PC-3 (cell line): ENCODE data around the gene RBMS3. TPM values are rescaled to one million over a fixed set of nuclear protein-coding genes. Genes with fewer than 3 reads are reported as not detected.

Source experiments
- ATAC-seq: fragments of 200-7000 bp; cut with Tn5 transposase; 2 replicates; pipeline ENCODE4 v1.9.1; 2020; ENCODE audit warnings: mild to moderate bottlenecking, moderate library complexity
- BruUV-seq: library from RNA; stranded (reverse); fragments of 400-500 nt; replicated peaks from 2 replicates; lab custom pipeline; 2021; lab: Mats Ljungman, UMichigan
- CTCF ChIA-PET: fragments of 300-600 bp; sonication (Branson Sonifier 250); formaldehyde crosslinking; loops from one replicate; lab custom pipeline; 2022; ENCODE audit warnings: antibody characterized with exemption; lab: Charles Lee
- POLR2A ChIA-PET: fragments of 300-600 bp; sonication (Branson Sonifier 250); formaldehyde crosslinking; loops from one replicate; lab custom pipeline; 2022; ENCODE audit warnings: antibody characterized with exemption; ENCODE audit not compliant: unreplicated experiment; lab: Charles Lee
- DNase-seq: peaks from one replicate; pipeline ENCODE4 v3.0.0-alpha.2; 2015
- H2AFZ ChIP-seq: fragments of 300-600 bp; sonication (generic); 2 replicates; pipeline ENCODE4 v1.6.0; 2016; ENCODE audit warnings: antibody characterized with exemption, low read length
- H3F3A ChIP-seq: fragments of 300-600 bp; sonication (generic); one replicate; pipeline ENCODE4 v1.6.0; 2017; ENCODE audit warnings: antibody characterized with exemption, low read length, control low read depth, mild to moderate bottlenecking; ENCODE audit not compliant: unreplicated experiment
- H3K27ac ChIP-seq: fragments of 300-600 bp; sonication (generic); 2 replicates; pipeline ENCODE4 v1.5.1; 2016; ENCODE audit warnings: mild to moderate bottlenecking, low read length
- H3K27me3 ChIP-seq: fragments of 300-600 bp; sonication (generic); 2 replicates; pipeline ENCODE4 v1.6.1; 2016; ENCODE audit warnings: low read length, mixed read lengths
- H3K36me3 ChIP-seq: fragments of 300-600 bp; sonication (generic); 2 replicates; pipeline ENCODE4 v1.6.1; 2016; ENCODE audit warnings: low read depth, mixed run types, low read length, mixed read lengths
- H3K4me1 ChIP-seq: fragments of 300-600 bp; sonication (generic); 2 replicates; pipeline ENCODE4 v1.5.1; 2016; ENCODE audit warnings: low read length; ENCODE audit not compliant: insufficient read depth
- H3K4me2 ChIP-seq: fragments of 300-600 bp; sonication (generic); 2 replicates; pipeline ENCODE4 v1.6.0; 2016; ENCODE audit warnings: low read length
- H3K4me3 ChIP-seq: fragments of 300-600 bp; sonication (generic); 2 replicates; pipeline ENCODE4 v1.5.1; 2016; ENCODE audit warnings: mild to moderate bottlenecking, low read length, mixed read lengths
- H3K79me2 ChIP-seq: fragments of 300-600 bp; sonication (generic); 2 replicates; pipeline ENCODE4 v1.6.1; 2017; ENCODE audit warnings: low read length, mixed read lengths
- H3K9ac ChIP-seq: fragments of 300-600 bp; sonication (generic); 2 replicates; pipeline ENCODE4 v1.6.0; 2016; ENCODE audit warnings: mild to moderate bottlenecking, low read length
- H3K9me2 ChIP-seq: fragments of 300-600 bp; sonication (generic); replicated peaks from 2 replicates; pipeline ENCODE4 v1.6.1; 2016; ENCODE audit warnings: mixed run types, low read length, mixed read lengths
- H3K9me3 ChIP-seq: fragments of 300-600 bp; sonication (generic); 2 replicates; pipeline ENCODE4 v1.6.1; 2016; ENCODE audit warnings: low read length, mixed read lengths
- H4K20me1 ChIP-seq: fragments of 300-600 bp; sonication (generic); 2 replicates; pipeline ENCODE4 v1.6.1; 2016; ENCODE audit warnings: low read length, mixed read lengths
- EZH2 ChIP-seq: fragments of 300-600 bp; sonication (generic); IDR thresholded peaks from one replicate; pipeline ENCODE4 v1.6.1; 2017; ENCODE audit warnings: antibody characterized with exemption, mild to moderate bottlenecking, low read length; ENCODE audit not compliant: unreplicated experiment
- EZH2phosphoT487 ChIP-seq: fragments of 300-600 bp; sonication (generic); IDR thresholded peaks from 2 replicates; pipeline ENCODE4 v1.6.1; 2018; ENCODE audit warnings: mild to moderate bottlenecking, antibody characterized with exemption, low read length, borderline replicate concordance
- intact Hi-C: fragments of 100-400 bp; cut with micrococcal nuclease; formaldehyde crosslinking; loops from 2 replicates; pipeline ENCODE4 v1.9.0; 2023
- total RNA-seq: library from RNA; depleted of rRNA; stranded (reverse); fragments of >200 nt; gene quantifications from 2 replicates; pipeline ENCODE4 v1.2.3, GENCODE V29; 2014
- TF ChIP-seq, protein P1 (sequence below): fragments of 300-600 bp; sonication (generic); conservative IDR thresholded peaks from 2 replicates; pipeline ENCODE4 v1.5.1; 2017; ENCODE audit warnings: antibody characterized with exemption, low read depth, mild to moderate bottlenecking, low read length

Gene RBMS3
- total RNA-seq, 1 experiment from 2014 or later, result 5.4 TPM

DNA sequence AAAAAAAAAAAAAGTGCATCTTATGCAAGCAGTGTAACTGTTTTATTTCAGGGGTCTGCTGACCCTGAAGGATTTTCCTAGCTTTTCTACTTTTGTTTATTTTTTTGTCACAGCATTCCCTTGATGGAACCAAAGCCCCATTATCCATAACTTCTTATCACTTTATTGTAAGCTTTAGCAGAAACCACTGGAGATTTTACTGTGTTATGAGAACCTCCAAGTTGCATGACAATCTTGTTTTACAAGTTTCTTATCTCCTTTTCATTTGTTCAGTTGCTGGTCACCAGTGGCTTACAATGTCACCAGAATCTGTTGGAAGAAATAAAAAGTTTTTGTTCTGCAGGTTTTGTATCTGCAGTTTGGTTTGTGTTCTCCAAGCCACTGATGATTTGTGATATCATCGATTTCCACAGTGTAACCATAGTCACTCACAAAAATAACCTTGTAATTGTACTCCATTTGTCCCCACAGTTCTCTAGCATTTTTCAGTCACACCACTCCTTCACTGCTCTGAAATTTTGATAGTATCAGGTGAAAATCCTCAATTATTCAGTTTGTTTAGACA, 660.0 kb downstream of the RBMS3 start:
- no peaks in the 10 kb centered on the region for H3K36me3 ChIP-seq
- H3K27me3 ChIP-seq, result no peaks in the 10 kb centered on the region
- BruUV-seq, result no TSS peak
- intact Hi-C loops, result no loop called here
- H3K27ac ChIP-seq, result no peak overlapping the region
- ChIA-PET CTCF (no interaction called here), POLR2A (no interaction called here)
- H4K20me1 ChIP-seq, result no peaks in the 10 kb centered on the region
- no peak for DNase-seq
- H3K4me2 ChIP-seq, result no peak overlapping the region
- H3K9me2 ChIP-seq, result no peaks in the 10 kb centered on the region; the same call in 1 of the 2 replicates
- peaks cover 29% of the 10 kb centered on the region for H3K4me1 ChIP-seq
- H3K9me3 ChIP-seq, result no peaks in the 10 kb centered on the region
- peaks cover 5% of the 10 kb centered on the region for H3F3A ChIP-seq
- no peak overlapping the region for H3K9ac ChIP-seq
- no peak for ATAC-seq
- TF ChIP-seq, protein P1, sequence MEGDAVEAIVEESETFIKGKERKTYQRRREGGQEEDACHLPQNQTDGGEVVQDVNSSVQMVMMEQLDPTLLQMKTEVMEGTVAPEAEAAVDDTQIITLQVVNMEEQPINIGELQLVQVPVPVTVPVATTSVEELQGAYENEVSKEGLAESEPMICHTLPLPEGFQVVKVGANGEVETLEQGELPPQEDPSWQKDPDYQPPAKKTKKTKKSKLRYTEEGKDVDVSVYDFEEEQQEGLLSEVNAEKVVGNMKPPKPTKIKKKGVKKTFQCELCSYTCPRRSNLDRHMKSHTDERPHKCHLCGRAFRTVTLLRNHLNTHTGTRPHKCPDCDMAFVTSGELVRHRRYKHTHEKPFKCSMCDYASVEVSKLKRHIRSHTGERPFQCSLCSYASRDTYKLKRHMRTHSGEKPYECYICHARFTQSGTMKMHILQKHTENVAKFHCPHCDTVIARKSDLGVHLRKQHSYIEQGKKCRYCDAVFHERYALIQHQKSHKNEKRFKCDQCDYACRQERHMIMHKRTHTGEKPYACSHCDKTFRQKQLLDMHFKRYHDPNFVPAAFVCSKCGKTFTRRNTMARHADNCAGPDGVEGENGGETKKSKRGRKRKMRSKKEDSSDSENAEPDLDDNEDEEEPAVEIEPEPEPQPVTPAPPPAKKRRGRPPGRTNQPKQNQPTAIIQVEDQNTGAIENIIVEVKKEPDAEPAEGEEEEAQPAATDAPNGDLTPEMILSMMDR, result no peak
- TF ChIP-seq EZH2phosphoT487 (no peak), EZH2 (no peak)
- no peak overlapping the region for H2AFZ ChIP-seq
- H3K4me3 ChIP-seq, result no peak overlapping the region
- no peaks in the 10 kb centered on the region for H3K79me2 ChIP-seq

DNA sequence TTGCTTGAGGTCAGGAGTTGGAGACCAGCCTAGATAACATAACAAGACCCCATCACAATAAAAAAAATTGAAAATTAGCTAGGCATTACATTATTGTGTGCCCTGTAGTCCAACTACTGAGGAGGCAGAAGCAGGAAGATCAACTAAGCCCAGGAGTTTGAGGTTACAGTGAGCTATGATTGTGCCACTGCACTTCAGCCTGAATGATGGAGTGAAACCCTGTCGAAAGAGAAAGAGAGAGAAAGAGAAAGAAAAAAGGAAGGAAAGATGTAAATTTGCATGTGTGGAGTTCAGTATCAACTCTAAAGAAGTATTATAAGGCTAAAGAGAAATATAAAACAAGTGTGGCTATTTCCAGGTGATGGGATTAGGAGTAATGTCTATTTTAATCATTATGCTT, 661.4 kb downstream of the RBMS3 start:
- H3K4me2 ChIP-seq, result no peak overlapping the region
- H3K36me3 ChIP-seq, result no peaks in the 10 kb centered on the region
- no peak overlapping the region for H3K9ac ChIP-seq
- intact Hi-C loops, result no loop called here
- no peak for TF ChIP-seq EZH2phosphoT487
- no peak for TF ChIP-seq EZH2
- TF ChIP-seq, protein P1, result no peak
- peaks cover 14% of the 10 kb centered on the region for H3K4me1 ChIP-seq
- H3K27ac ChIP-seq, result no peak overlapping the region
- H4K20me1 ChIP-seq, result no peaks in the 10 kb centered on the region
- ATAC-seq (no peak), DNase-seq (no peak)
- no peaks in the 10 kb centered on the region for H3K79me2 ChIP-seq
- no peaks in the 10 kb centered on the region; the same call in 1 of the 2 replicates for H3K9me2 ChIP-seq
- no TSS peak for BruUV-seq
- H2AFZ ChIP-seq, result no peak overlapping the region
- no peaks in the 10 kb centered on the region for H3K27me3 ChIP-seq
- H3K4me3 ChIP-seq, result no peak overlapping the region
- H3F3A ChIP-seq, result peaks cover 5% of the 10 kb centered on the region
- POLR2A ChIA-PET, result no interaction called here
- CTCF ChIA-PET, result no interaction called here
- no peaks in the 10 kb centered on the region for H3K9me3 ChIP-seq

DNA sequence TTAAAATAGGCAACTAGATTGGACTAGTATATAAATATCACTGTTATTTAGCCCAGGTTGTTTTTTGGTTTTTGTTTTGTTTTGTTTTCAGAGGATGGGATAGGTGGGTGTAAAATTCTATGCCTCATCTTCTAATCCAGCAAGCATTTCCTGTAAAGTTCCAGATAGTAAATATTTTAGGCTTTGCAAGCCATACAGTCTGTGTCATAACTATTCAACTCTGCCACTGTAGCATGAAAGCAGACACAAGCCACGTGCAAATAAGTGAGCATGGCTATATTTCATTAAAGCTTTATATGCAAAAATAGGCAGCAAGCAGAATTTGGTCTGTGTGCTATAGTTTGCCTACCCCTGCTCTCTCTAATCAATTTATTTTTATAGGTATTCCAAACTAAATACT, 668.3 kb downstream of the RBMS3 start:
- Histone ChIP-seq H3K4me2 (no peak overlapping the region), H3K9me3 (no peaks in the 10 kb centered on the region), H3K27ac (no peak overlapping the region), H2AFZ (no peak overlapping the region), H3K4me1 (peaks cover 6% of the 10 kb centered on the region; the same call in 1 of the 2 replicates), H3K4me3 (no peak overlapping the region), H3K36me3 (no peaks in the 10 kb centered on the region), H3K9me2 (no peaks in the 10 kb centered on the region), H3K9ac (no peak overlapping the region), H3K27me3 (no peaks in the 10 kb centered on the region), H4K20me1 (no peaks in the 10 kb centered on the region), H3K79me2 (no peaks in the 10 kb centered on the region), H3F3A (no peaks in the 10 kb centered on the region)
- TF ChIP-seq EZH2, result no peak
- TF ChIP-seq, protein P1, result no peak
- TF ChIP-seq EZH2phosphoT487, result no peak
- ChIA-PET POLR2A (no interaction called here), CTCF (no interaction called here)
- ATAC-seq (peak; percentile 59), DNase-seq (peak; percentile 16)
- BruUV-seq, result no TSS peak
- intact Hi-C loops, result no loop called here
